Esophagus squamous epithelium (tissue), 5 donors: ENCODE data around the gene PSME4. TPM values are rescaled to one million over a fixed set of nuclear protein-coding genes. Genes with fewer than 3 reads are reported as not detected.

ENCODE experiments used
- DNase-seq: peaks from one replicate; lab custom pipeline; 2025; lab: John Stamatoyannopoulos, UW
- H3K27ac ChIP-seq, 4 donors: fragments of 200-600 bp; sonication (generic); one replicate each; pipeline ENCODE4 v1.5.1; 2016 to 2019; ENCODE audit warnings: mild to moderate bottlenecking in 1 of 4
- H3K27me3 ChIP-seq, 4 donors: fragments of 200-600 bp; sonication (generic); 1 replicate in 3 of 4; 2 replicates in 1 of 4; pipeline versions ENCODE4 v1.5.1 to v1.6.0; 2017 to 2021; ENCODE audit warnings: antibody characterized with exemption in 1 of 4
- H3K36me3 ChIP-seq, 3 donors: fragments of 200-600 bp; sonication (generic); one replicate each; pipeline ENCODE4 v1.5.1; 2016 to 2019
- H3K4me1 ChIP-seq, 3 donors: fragments of 200-600 bp; sonication (generic); one replicate each; pipeline ENCODE4 v1.5.1; 2017 to 2019
- H3K4me3 ChIP-seq, 4 donors: fragments of 200-600 bp; sonication (generic); 1 replicate in 3 of 4; 2 replicates in 1 of 4; pipeline ENCODE4 v1.5.1; 2016 to 2019; ENCODE audit warnings: mild to moderate bottlenecking in 2 of 4, moderate library complexity in 1 of 4
- H3K9me3 ChIP-seq, 3 donors: fragments of 200-600 bp; sonication (generic); one replicate each; pipeline ENCODE4 v1.5.1; 2016 to 2019
- CTCF ChIP-seq, 6 experiments: fragments of 450-650 bp in 4 of 6; fragments of 200-600 bp in 2 of 6; sonication (generic) in 2 of 6; IDR thresholded peaks; one replicate each; pipeline ENCODE4 v1.5.1; 2016 to 2019; ENCODE audit warnings: antibody characterized with exemption in 6 of 6, mild to moderate bottlenecking in 4 of 6, moderate library complexity in 4 of 6
- POLR2A ChIP-seq, 4 donors: fragments of 450-650 bp; IDR thresholded peaks; one replicate each; pipeline ENCODE4 v1.6.1; 2017; ENCODE audit warnings: antibody characterized with exemption in 4 of 4, mild to moderate bottlenecking in 4 of 4, moderate library complexity in 3 of 4
- WGBS, 2 donors: methylation state at CpG; one replicate each; pipeline ENCODE4 v1.1.5; 2018; 5-methylcytosine and 5-hydroxymethylcytosine counted together
- intact Hi-C: fragments of 100-400 bp; cut with DNase I; formaldehyde crosslinking; loops from one replicate; pipeline ENCODE4 v1.15.0; 2022
- total RNA-seq, 4 donors: library from RNA; depleted of rRNA; stranded (reverse); fragments of >200 nt; gene quantifications; one replicate each; pipeline ENCODE4 v1.1.0, GENCODE V29; 2016
- donor health status: DM: yes; HTN: yes; CAD: no.

PSME4 gene
- total RNA-seq, 4 donors from 2014 or later = 26.0 to 58.9 (median 44.0) TPM

DNA sequence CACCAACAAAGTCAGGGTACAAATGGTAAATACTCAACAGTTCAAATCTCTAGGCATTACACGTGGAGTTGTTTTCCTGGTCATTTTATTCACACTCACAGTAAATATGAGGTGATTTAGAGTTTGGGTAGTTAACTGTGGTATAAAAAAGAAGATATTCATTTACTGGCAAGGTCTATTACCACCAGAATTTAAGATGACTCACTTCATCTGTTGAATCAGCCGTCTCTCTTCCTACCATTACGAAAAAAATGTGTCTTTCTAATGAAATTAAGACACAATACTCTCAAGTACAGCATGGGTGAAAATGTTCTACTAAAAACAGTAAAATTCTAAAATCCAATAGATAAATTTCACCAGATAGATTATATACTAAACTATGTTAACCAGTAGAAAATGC, 90.0 kb downstream of the PSME4 start:
- H3K9me3 ChIP-seq = no peaks in the 10 kb centered on the region
- DNase-seq = no peak
- no peak for TF ChIP-seq POLR2A (IDR thresholded peaks at IDR 0.05)
- TF ChIP-seq CTCF (IDR thresholded peaks at IDR 0.05) = no peak
- H3K36me3 ChIP-seq = peaks cover 5 to 96% (median 11%) of the 10 kb centered on the region in 3 donors
- H3K27ac ChIP-seq = no peak overlapping the region
- peaks cover 0 to 3% (median 0%) of the 10 kb centered on the region in 3 donors for H3K4me1 ChIP-seq
- no peaks in the 10 kb centered on the region for H3K27me3 ChIP-seq
- intact Hi-C loops = no loop called here
- WGBS, 2 donors = 31 to 56% methylated on average over 3 of the region's 3 CpGs
- H3K4me3 ChIP-seq = no peak overlapping the region

DNA sequence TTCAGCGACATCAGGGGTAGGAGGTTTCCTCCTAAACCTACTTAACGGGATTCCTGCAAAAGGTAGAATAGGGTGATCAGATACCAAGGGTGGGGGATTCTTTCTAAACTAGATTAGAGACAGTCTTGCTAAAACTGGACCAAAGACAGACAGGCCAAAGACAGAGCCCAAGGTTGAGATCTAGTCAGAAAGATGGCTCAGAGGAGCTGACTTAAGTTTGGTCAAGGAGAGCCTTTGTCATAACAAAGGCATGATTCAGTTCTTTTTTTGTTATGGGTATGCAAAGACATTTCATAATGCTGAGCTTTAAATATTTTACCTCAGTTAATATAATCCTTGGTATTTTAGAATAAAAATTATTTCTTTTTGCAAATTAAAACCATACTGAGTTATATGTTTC, 93.2 kb downstream of the PSME4 start:
- no peaks in the 10 kb centered on the region for H3K9me3 ChIP-seq
- no peak for DNase-seq
- TF ChIP-seq POLR2A (IDR thresholded peaks at IDR 0.05) (no peak), CTCF (IDR thresholded peaks at IDR 0.05) (no peak)
- H3K4me3 ChIP-seq = no peak overlapping the region
- no peak overlapping the region for H3K27ac ChIP-seq
- intact Hi-C loops = no loop called here
- peaks cover 0 to 3% (median 0%) of the 10 kb centered on the region in 3 donors for H3K4me1 ChIP-seq
- H3K36me3 ChIP-seq = peaks cover 0 to 96% (median 10%) of the 10 kb centered on the region in 3 donors
- 95 to 98% methylated on average over 2 of the region's 2 CpGs for WGBS, 2 donors
- no peaks in the 10 kb centered on the region for H3K27me3 ChIP-seq

- TF ChIP-seq CTCF (IDR thresholded peaks at IDR 0.05) = no peak
- TF ChIP-seq POLR2A (IDR thresholded peaks at IDR 0.05) = no peak
- peaks cover 0 to 96% (median 10%) of the 10 kb centered on the region in 3 donors for H3K36me3 ChIP-seq
- H3K4me3 ChIP-seq = no peak overlapping the region
- WGBS, 2 donors = 0 to 44% methylated on average over 1 of the region's 1 CpG
- no peaks in the 10 kb centered on the region for H3K9me3 ChIP-seq
- no peak for DNase-seq
- intact Hi-C loops = no loop called here
- H3K27ac ChIP-seq = no peak overlapping the region
- H3K27me3 ChIP-seq = no peaks in the 10 kb centered on the region
- H3K4me1 ChIP-seq = peaks cover 0 to 3% (median 0%) of the 10 kb centered on the region in 3 donors
Measured at GRCh38 chr2:53877112-53877511, 93.7 kb downstream of the PSME4 start.

- H3K27me3 ChIP-seq = no peaks in the 10 kb centered on the region
- WGBS, 2 donors = 89 to 93% methylated on average over 7 of the region's 7 CpGs
Measured at GRCh38 chr2:53874401-53874950, 96.3 kb downstream of the PSME4 start.

More at GRCh38 chr2:53874401-53874950, 96.3 kb downstream of the PSME4 start:
- H3K9me3 ChIP-seq = no peaks in the 10 kb centered on the region
- no peak for DNase-seq
- H3K4me3 ChIP-seq = no peak overlapping the region
- intact Hi-C loops = no loop called here
- TF ChIP-seq CTCF (IDR thresholded peaks at IDR 0.05) = no peak
- no peak for TF ChIP-seq POLR2A (IDR thresholded peaks at IDR 0.05)
- H3K27ac ChIP-seq = no peak overlapping the region
- H3K4me1 ChIP-seq = peaks cover 0 to 2% (median 0%) of the 10 kb centered on the region in 3 donors
- H3K36me3 ChIP-seq = peaks cover 0 to 99% (median 10%) of the 10 kb centered on the region in 3 donors
